ENCODE data around the gene NUMBL. TPM values are rescaled to one million over a fixed set of nuclear protein-coding genes. Genes with fewer than 3 reads are reported as not detected.

The NUMBL gene
- total and polyA plus RNA-seq, 2 of the 13 experiments (the other 11 are each of a cell fraction or from before 2014, with no cell fraction given) = 0.49 to 2.3 TPM

DNA sequence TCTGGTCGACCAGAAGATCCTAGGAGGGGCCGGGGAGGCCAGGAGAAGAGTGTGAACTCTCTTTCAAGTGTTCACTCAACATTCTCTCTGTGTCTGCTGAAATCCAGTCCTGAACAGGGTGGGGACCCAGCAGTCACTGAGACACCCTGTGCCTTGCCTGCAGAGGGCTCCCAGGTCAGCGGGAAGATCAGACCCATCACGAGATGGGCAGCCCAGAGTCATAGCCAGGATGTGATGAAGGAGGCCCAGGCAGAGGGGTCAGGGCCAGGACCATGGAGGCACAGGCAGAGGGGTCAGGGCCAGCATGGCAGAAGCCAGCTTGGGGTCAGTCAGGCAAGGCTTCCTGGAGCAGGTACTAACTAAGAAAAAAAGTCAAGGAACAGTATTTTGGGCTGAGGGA is 9.4 kb downstream of the NUMBL start (continued):
- no peak for TF ChIP-seq ZNF431 (CRISPR knock-in tag; IDR thresholded peaks at IDR 0.05; ENCODE audit: borderline replicate concordance, low read depth)
- no peak for TF ChIP-seq KIAA2018 (CRISPR knock-in tag; IDR thresholded peaks at IDR 0.05; ENCODE audit: borderline replicate concordance)
- TF ChIP-seq PRDM4 (CRISPR knock-in tag; IDR thresholded peaks at IDR 0.05; ENCODE audit: borderline replicate concordance) = no peak
- no peak for TF ChIP-seq ESRRA (CRISPR knock-in tag; IDR thresholded peaks at IDR 0.05; ENCODE audit: low read depth)
- TF ChIP-seq ZNF280D (CRISPR knock-in tag; IDR thresholded peaks at IDR 0.05) = no peak
- no peak for TF ChIP-seq NFRKB (IDR thresholded peaks at IDR 0.05)
- no peak for TF ChIP-seq TEF (CRISPR knock-in tag; IDR thresholded peaks at IDR 0.05)

All from HepG2 (cell line).